ENCODE measurements around the gene FAM83G. TPM values are rescaled to one million over a fixed set of nuclear protein-coding genes. Genes with fewer than 3 reads are reported as not detected.

Gene FAM83G
- total and polyA plus RNA-seq, 2 donors (not counting 3 experiments of a cell fraction or from before 2014, with no cell fraction given): 7.0 to 10.9 TPM

DNA sequence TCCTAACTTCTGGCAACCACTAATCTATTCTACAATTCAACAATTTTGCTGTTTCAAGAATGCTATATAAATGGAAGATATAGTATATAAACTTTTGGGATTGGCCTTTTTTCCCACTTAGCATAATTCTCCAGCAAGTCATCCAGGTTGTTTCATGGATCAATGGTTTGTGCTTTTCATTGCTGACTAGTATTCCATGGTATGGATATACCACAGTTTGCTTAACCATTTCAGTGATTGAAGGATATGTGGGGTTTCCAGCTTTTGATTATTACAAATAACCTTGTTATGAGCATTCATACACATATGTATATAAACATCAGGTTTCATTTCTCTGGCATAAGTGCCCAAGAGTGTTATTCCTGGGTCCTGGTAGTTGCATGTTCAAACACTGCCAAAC lies 2.1 kb upstream of the FAM83G start:
- dilution Hi-C loops (cut with MboI; ENCODE audit: extremely low pct_ligation_motif_present, low sequenced_read_pairs): no loop called here

More for the DNA sequence above, 2.1 kb upstream of the FAM83G start:
- no peak overlapping the region for H3K4me3 ChIP-seq (replicated peaks in 1 of 3; ENCODE audit: insufficient read depth in 1 of 3, low read depth in 1 of 3, low read length in 3 of 3)
- POLR2A ChIA-PET: no interaction called here
- no peaks in the 10 kb centered on the region for H4K20me1 ChIP-seq (replicated peaks; ENCODE audit: control insufficient read depth, extremely low read depth, insufficient read depth, low read length)
- no peak for FAIRE-seq
- H2AFZ ChIP-seq (ENCODE audit: low read depth, low read length): no peak overlapping the region
- TF ChIP-seq MYC (IDR thresholded peaks at IDR 0.05; ENCODE audit: low read depth, low read length): no peak
- TF ChIP-seq, protein P1, sequence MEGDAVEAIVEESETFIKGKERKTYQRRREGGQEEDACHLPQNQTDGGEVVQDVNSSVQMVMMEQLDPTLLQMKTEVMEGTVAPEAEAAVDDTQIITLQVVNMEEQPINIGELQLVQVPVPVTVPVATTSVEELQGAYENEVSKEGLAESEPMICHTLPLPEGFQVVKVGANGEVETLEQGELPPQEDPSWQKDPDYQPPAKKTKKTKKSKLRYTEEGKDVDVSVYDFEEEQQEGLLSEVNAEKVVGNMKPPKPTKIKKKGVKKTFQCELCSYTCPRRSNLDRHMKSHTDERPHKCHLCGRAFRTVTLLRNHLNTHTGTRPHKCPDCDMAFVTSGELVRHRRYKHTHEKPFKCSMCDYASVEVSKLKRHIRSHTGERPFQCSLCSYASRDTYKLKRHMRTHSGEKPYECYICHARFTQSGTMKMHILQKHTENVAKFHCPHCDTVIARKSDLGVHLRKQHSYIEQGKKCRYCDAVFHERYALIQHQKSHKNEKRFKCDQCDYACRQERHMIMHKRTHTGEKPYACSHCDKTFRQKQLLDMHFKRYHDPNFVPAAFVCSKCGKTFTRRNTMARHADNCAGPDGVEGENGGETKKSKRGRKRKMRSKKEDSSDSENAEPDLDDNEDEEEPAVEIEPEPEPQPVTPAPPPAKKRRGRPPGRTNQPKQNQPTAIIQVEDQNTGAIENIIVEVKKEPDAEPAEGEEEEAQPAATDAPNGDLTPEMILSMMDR (IDR thresholded peaks at IDR 0.05; ENCODE audit: extremely low read depth in 1 of 2, insufficient read depth in 1 of 2, low read depth in 1 of 2, low read length in 2 of 2): no peak
- TF ChIP-seq, protein P2, sequence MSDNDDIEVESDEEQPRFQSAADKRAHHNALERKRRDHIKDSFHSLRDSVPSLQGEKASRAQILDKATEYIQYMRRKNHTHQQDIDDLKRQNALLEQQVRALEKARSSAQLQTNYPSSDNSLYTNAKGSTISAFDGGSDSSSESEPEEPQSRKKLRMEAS (IDR thresholded peaks at IDR 0.05; ENCODE audit: insufficient read depth, insufficient read length): no peak
- no peak for TF ChIP-seq EZH2 (IDR thresholded peaks at IDR 0.05; ENCODE audit: borderline replicate concordance, low read depth, low read length, severe bottlenecking)
- TF ChIP-seq POLR2AphosphoS5 (IDR thresholded peaks at IDR 0.05; ENCODE audit: insufficient read depth, low read depth, low read length): no peak
- no peak for TF ChIP-seq POLR2A (IDR thresholded peaks at IDR 0.05; ENCODE audit: low read depth, low read length)
- no peak for TF ChIP-seq FOS (IDR thresholded peaks at IDR 0.05; ENCODE audit: borderline replicate concordance, insufficient read depth, low read length)
- TF ChIP-seq GATA2 (IDR thresholded peaks at IDR 0.05; ENCODE audit: insufficient read depth, insufficient read length, low read depth, low read length): no peak
- TF ChIP-seq JUN (IDR thresholded peaks at IDR 0.05; ENCODE audit: borderline replicate concordance, insufficient read depth, insufficient read length, low read depth): no peak
- H3K27me3 ChIP-seq (ENCODE audit: control insufficient read depth in 2 of 2, insufficient read depth in 2 of 2, low read length in 2 of 2): no peaks in the 10 kb centered on the region
- H3K4me2 ChIP-seq (ENCODE audit: insufficient read depth, low read length): no peak overlapping the region
- intact Hi-C loops (cut with micrococcal nuclease): no loop called here
- no peaks in the 10 kb centered on the region for H3K9me3 ChIP-seq (replicated peaks; ENCODE audit: control insufficient read depth, insufficient read depth, low read length)
- no peak for DNase-seq (ENCODE audit: low read depth, low spot score)
- H3K4me1 ChIP-seq (ENCODE audit: control insufficient read depth, extremely low read depth, insufficient read depth, low read length): peaks cover 26% of the 10 kb centered on the region
- no peak overlapping the region for H3K9ac ChIP-seq (replicated peaks; ENCODE audit: extremely low read depth, insufficient read depth, low read length)
- peaks cover 22% of the 10 kb centered on the region for H3K79me2 ChIP-seq (ENCODE audit: control insufficient read depth, insufficient read depth, low read length)
- CTCF ChIA-PET: interaction anchor here (1.1 kb wide), 1 partner anchor 46 kb away, joined by 4 read pairs; no protein-coding TSS in a partner anchor
- no TSS peak for BruUV-seq (replicated peaks)
- H3K9me1 ChIP-seq (replicated peaks; ENCODE audit: control insufficient read depth, extremely low read depth, insufficient read depth, low read length): no peaks in the 10 kb centered on the region
- no peaks in the 10 kb centered on the region for H3K36me3 ChIP-seq (ENCODE audit: control insufficient read depth in 2 of 2, extremely low read depth in 1 of 2, insufficient read depth in 2 of 2, low read length in 2 of 2)
- no peak overlapping the region for H3K27ac ChIP-seq (ENCODE audit: insufficient read depth, low read depth, low read length)

Data from endothelial cell of umbilical vein (primary cell).